DMS153 treated with DMSO at 0.1 percent for 48 hours (cell line): Measurements from ENCODE around the gene GNPDA1.

Experiments used
- DNase-seq: peaks from one replicate; lab custom pipeline; 2025; ENCODE audit not compliant: unreplicated experiment; lab: John Stamatoyannopoulos, UW

GNPDA1 gene

GRCh38 chr5:142024771-142025304, 12.0 kb upstream of the GNPDA1 start:
- DNase-seq = peak; percentile 43

DNA sequence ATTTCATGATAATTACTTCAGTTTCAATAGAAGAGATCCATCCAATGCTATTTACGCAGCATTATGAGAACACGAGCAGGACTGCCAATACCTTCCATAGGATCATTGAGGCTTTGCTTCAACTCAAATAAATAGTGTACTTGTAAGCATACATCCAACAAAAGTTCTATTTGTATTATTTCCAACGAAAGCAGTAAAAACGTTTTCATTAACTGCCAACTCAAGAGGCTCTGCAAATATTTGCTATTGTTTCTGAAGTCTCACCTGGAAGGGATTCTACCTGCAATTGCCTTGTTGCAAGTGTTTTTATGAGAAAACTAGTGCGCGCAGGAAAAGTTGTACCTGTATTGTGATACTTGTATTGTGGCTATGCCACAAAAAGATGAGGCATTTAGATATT, 11.0 kb upstream of the GNPDA1 start:
- DNase-seq = peak; percentile 18

- no peak for DNase-seq
Measured at GRCh38 chr5:142020122-142020659, 7.4 kb upstream of the GNPDA1 start.

GRCh38 chr5:142017832-142018427, 5.1 kb upstream of the GNPDA1 start:
- DNase-seq = no peak

DNA sequence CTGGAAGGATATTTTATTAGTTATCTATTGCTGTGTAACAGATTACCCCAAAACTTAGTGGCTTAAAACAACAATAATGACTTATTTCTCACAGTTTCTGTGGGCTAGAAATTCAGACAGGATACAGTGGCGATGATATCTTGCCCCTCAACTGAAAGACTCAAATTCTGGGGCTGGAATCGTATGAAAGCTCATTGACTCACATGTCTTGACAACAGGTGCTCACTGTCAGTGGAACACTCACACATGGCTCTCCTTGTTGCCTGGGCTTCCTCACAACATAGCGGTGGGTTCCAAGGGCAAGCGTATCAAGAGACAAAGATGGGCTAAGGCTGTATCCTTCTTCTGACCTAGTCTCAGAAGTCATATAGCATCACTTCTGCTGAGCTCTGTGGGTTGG, 3.7 kb upstream of the GNPDA1 start:
- no peak for DNase-seq

- DNase-seq = no peak
Measured at GRCh38 chr5:142015781-142016533, 3.1 kb upstream of the GNPDA1 start.

GRCh38 chr5:142014911-142015584, 2.2 kb upstream of the GNPDA1 start:
- no peak for DNase-seq

DNA sequence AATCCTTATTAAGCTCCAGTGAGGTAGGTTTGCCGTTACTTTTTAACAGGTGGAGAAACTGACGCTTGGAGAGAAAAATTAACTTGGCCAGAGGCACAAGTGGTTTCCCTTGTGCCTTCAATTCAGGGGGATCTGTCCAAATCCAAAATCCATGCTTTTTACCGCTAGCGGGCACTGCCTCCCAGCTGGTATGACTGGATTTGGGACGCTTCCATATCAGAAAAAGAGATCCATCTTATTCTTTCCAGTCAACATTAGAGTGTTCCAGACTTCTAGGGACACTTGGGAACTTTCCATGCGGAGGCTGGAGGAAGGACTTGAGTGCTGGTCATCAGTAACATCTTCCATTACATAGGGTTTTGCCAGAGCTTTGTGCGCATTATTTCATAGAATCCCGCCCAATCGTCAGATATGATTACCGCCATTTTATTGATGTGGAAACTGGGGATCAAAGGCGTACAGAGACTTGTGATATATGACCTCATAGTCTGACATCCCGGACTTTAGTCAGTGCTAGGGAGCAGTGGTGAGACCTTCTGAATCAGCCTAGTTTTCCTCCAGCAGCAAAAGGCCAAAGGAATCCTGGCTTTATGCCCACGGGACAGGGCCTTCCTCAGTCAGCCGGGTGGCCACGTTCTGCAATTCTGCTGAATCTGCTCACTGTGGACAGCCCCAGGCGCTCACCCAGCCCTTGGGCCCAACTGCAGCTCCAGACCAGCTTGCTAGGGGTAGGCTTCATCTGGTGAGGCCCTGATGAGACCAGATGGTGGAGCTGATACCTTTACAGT, 1.1 kb upstream of the GNPDA1 start:
- DNase-seq = no peak

DNA sequence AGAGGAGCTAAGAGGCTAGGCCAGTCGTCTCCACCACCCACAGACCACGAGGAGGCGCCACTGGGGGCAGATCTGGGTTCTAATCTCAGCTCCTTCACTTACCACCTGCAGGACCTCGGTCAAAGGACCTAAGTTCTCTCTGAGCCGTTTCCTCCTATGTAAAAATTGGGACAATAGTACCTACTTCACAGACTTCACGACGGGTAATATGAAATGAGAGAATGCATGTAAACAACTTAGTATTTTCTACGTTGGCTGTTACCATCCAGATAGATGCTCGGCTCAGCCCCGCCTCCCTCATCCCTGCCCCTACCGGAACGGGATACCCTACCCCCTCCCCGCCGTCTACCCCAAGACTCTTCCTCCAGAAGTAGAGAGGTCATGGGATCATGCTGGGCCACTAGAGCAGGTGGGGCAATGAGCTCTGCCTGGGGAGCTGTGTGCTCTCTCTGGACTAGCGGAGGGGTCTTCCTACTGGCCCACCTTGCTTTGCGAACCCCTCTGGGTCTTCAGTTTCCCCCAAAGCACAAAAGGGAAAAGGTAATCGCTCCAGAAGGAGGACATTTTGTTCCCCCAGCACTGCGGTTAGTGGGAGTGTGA, 541 bp downstream of the GNPDA1 start:
- DNase-seq = no peak

DNA sequence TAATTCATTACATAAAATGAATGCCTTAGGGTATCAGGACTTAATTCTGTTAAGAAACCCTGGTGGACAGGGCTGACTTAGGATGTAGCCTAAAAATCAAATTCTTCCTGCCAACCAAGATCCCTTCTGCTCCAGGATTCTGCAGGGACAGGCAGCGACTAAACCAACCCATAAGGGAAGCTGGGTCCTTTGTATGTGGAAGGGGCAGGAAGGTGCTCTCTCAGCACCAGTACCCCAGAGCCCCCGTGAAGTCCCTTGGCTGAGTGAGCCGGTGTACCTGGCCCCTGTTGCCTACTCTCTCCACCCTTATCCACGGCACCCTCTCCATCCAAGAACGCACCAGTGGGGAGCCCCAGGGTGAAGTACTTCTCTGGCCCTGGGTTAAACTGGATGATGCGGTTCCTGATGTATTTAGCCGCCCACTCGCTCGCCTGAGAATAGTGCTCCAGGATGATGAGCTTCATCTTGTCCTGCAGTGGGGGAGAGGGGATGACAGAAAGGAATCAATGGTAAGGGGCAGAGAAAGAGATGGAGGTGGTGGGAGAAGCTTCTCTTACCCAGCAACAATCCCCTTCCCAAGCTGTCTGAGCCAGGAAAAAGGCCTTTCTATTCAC, 1.1 kb downstream of the GNPDA1 start:
- DNase-seq = no peak

DNA sequence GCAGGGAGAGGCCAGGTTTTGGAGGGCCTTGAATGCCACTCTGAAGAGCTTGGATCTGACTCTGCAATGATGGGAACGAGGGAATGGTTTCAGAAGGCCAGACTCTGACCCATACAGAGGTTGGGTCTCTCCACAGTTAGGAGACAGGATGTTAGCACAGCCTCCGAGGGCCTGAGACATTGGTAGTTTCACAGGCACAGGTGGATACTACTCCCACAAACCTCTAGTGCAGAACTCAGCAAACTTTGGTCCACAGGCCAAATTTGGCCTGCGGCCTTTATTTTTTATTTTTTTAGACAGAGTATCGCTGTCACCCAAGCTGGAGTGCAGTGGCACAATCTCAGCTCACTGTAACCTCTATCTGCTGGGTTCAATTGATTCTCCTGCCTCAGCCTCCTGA, 2.9 kb downstream of the GNPDA1 start:
- no peak for DNase-seq

DNA sequence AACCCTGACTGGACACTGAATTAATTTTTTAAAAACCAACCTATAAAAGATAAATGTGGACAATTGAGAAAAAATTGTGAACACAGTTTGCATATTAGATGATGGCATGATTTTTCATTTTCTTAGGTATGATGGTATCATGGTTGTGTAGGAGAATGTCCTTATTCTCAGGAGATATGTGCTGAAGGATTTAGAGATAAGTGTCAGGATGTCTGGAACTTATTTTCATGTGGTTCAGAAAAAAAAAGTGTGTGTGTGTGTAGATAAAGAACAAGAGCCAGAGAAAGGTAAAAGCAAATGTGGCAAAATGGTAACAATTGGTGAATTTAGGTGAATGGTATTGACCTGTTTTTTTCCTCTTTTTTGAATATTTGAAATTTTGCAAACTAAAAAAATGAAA, 4.0 kb downstream of the GNPDA1 start:
- no peak for DNase-seq

DNA sequence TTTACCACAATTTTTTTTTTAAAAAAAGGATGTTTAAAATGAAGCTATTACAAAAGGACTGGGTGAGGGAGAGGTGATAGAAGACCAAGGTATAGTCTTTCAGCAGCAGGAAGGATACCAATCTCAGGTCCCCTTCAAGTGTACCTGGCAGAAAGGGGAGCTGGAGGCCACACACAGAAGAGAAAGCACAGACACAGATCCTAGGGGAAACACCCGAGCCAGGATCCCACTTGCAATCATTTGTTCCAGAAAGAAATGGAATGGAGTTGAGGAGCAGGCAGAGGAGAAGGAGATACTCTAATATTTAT, 5.6 kb downstream of the GNPDA1 start:
- no peak for DNase-seq

DNA sequence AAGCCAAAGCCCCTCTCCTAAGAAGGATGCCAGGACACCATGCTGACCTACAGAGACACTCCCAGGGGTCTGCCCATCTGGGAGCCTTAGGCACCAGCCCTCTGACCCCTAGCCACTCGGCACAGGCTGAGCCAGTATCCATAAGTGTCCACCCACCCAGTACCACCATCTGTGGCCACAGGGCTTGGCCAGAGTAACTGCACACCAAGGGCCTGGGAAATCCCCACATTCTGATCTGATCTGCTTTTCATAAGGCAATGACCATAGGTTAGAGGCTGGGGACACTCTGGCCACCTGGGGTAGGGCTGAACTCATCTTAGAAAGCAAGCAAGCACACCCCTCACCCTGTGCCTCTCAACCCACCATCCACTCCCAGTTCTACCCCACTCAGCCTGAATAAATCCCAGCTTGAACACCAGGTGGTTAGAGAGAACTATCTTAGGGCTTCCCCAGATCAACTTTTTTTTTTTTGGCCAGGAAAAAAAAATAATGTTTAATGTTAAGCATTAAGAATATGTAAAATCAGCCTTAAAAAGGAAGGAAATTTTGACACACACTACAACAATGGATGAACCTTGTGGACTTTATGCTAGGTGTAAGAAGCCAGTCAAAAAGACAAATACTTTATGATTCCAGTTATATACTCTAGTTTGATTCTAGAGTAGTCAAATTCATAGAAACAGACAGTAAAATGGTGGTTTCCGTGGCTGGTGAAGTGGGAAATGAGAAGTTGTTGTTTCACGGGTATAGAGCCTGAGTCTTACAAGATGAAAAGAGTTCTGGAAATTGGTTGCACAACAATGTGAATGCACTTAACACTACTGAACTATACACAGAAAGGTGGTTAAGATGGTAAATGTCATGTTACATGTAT, 6.2 kb downstream of the GNPDA1 start:
- no peak for DNase-seq

DNA sequence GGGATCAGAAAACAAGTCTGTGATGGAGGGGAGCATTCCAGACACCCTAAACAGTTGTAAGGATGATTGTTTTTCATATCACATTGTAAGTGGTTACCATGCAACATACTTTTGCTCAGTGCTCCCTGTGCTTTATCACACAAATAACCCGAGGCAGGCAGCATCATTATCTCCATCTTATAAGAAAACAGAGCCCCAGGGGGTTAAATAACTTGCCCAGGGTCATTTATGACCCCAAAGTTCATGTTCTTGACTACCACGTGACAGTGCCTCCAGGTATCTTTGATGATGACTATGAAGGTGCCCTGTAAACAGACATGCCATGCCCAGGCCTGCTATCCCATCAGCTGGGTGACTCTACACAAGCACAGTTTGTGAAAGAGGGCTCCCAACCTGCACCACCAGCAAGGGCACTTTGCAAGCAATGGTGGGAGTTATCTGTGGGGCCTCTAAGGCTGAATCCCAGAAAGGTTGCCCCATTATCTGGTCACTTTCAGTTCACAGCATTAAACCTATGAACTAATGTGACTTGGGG, 9.5 kb downstream of the GNPDA1 start:
- no peak for DNase-seq

- no peak for DNase-seq
Measured at GRCh38 chr5:142000704-142001484, 11.9 kb downstream of the GNPDA1 start.

GRCh38 chr5:142000173-142000572, 12.7 kb downstream of the GNPDA1 start:
- no peak for DNase-seq

- no peak for DNase-seq
Measured at GRCh38 chr5:141997358-141997960, 15.4 kb downstream of the GNPDA1 start.
